GM20000 (cell line): ENCODE results near the gene GSG1L.

ENCODE experiments used
- DNase-seq: peaks from one replicate; pipeline ENCODE4 v3.0.0; 2012; ENCODE audit warnings: low spot score
- CTCF ChIP-seq: IDR thresholded peaks from 2 replicates; pipeline ENCODE4 v1.5.1; 2012; ENCODE audit warnings: mild to moderate bottlenecking, control low read depth; ENCODE audit errors: extremely low read depth, missing control alignments

GSG1L gene

GRCh38 chr16:27806986-27807385 lies 256.5 kb downstream of the GSG1L start:
- TF ChIP-seq CTCF = no peak

GRCh38 chr16:27806388-27806787 lies 257.1 kb downstream of the GSG1L start:
- no peak for DNase-seq
- no peak for TF ChIP-seq CTCF

More at GRCh38 chr16:27806986-27807385, 256.5 kb downstream of the GSG1L start:
- DNase-seq = no peak

GRCh38 chr16:27805828-27806351 lies 257.6 kb downstream of the GSG1L start:
- TF ChIP-seq CTCF = no peak
- DNase-seq = no peak

- no peak for TF ChIP-seq CTCF
- DNase-seq = no peak
Measured at GRCh38 chr16:27803775-27804549, 259.6 kb downstream of the GSG1L start.

- no peak for TF ChIP-seq CTCF
- no peak for DNase-seq
Measured at GRCh38 chr16:27802664-27803439, 260.7 kb downstream of the GSG1L start.

GRCh38 chr16:27801289-27801945 lies 262.1 kb downstream of the GSG1L start:
- no peak for DNase-seq
- TF ChIP-seq CTCF = no peak
